Activated CD8-positive, alpha-beta memory T cell treated with anti-CD3 and anti-CD28 coated beads for 48 hours (primary cell): ENCODE data around the gene CPM.
"Not testable (repeated sequence)": the region's sequence is repeated elsewhere in the genome, so short reads cannot be mapped to it uniquely, and the experiment has no call there.

Experiments used
- DNase-seq, 3 experiments: peaks; one replicate each; pipeline ENCODE4 v3.0.0-alpha.2; 2020; ENCODE audit warnings: low read depth in 2 of 3, low spot score in 2 of 3

Gene CPM

GRCh38 chr12:68880660-68881325 lies 52.2 kb downstream of the CPM start:
- DNase-seq, result no peak

GRCh38 chr12:68878846-68879245 lies 54.1 kb downstream of the CPM start:
- DNase-seq, result no peak

- no peak for DNase-seq
These were observed 54.7 kb downstream of the CPM start for GRCh38 chr12:68878283-68878682.

- no peak for DNase-seq
These were observed 55.4 kb downstream of the CPM start for GRCh38 chr12:68877583-68877982.

- no peak for DNase-seq
These were observed 56.5 kb downstream of the CPM start for GRCh38 chr12:68876461-68876860.

DNA sequence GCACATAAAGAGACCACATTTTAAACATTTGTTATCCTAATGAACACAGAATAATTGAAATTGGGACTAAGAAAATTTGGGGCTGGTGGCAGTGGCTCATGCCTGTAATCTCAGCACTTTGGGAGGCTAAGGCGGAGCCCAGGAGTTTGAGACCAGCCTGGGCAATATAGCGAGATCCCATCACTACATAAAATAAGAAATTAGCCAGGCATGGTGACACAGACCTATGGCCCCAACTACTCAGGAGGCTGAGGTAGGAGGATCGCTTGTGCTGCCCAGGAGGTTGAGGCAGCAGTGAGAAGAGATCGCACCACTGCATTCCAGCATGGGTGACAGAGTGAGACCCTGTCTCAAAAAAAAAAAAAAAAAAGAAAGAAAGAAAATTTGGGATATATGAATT lies 59.7 kb downstream of the CPM start:
- no peak for DNase-seq

DNA sequence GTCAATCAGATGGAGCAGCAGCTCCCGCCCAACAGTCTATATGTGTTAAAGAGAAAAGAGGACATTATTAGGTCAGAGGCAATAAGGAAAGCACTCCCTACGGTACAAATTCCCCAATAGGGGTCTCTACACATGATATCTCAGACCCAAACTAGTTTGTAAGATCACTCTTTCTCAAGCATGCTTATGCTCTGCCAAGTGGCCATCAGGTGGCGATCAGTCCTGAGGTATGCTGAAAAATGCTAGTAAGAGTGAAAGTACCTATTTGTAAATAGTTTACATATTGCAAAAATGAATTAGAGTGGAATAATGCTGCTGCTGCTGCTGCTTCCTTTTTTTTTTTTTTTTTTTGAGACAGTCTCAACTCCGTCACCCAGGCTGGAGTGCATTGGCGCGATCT lies 61.0 kb downstream of the CPM start:
- no peak for DNase-seq

GRCh38 chr12:68871396-68871795 lies 61.6 kb downstream of the CPM start:
- no peak for DNase-seq

- no peak for DNase-seq
These were observed 62.5 kb downstream of the CPM start for GRCh38 chr12:68870443-68870842.

DNA sequence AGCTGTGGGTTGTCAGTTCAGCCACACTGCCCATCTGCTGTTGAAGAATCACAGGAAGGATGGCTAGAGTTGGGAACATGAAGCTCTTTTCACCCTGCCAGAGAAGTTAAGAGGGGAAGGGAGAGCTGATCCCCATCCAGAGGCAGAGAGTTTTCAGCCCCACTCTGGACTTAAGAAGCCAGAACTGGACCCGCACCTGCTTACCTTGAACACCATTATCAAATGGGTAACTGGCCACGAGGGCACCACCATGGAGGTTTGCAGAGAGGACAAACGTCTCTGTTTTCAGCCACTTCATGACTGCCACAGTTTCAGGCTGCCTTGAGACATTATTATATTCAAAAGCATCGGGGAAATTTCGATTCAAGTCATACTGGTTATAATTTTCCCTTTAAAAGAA lies 63.0 kb downstream of the CPM start:
- DNase-seq, result no peak

DNA sequence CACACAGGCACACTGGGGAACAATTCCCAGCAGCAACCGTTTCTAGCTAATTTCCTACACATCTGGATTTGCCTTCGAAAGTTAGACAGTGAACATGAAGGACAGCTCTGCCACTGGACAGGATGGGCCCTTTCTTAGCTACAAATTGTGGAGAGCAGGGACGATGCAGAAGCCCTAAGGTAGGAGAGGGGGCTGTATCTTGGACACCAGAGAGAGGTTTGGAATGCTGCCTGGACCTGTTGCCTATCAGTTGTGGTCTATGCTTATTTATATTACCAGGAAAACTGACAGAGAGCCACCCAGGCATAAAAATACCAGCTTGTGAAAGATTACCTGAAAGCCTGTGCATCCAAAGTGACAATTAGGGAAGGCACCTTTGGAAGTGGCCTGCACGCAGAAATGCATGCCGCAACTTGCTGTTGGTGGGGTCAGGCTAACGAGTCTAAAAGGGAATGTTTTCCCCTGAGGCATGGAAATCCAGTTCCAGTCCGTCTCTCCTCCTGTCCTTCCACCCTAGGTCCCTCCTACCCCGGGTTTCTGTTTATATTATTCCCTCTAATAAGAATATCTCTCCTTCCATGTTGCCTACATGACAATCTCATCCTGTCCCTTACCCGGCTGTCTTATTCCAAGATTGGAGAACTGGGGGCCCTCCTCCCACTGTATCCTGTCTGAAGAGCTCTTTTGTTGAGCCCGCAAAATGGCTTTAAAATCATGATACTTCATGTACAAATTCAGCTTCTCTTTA lies 64.8 kb downstream of the CPM start:
- DNase-seq, result no peak

DNA sequence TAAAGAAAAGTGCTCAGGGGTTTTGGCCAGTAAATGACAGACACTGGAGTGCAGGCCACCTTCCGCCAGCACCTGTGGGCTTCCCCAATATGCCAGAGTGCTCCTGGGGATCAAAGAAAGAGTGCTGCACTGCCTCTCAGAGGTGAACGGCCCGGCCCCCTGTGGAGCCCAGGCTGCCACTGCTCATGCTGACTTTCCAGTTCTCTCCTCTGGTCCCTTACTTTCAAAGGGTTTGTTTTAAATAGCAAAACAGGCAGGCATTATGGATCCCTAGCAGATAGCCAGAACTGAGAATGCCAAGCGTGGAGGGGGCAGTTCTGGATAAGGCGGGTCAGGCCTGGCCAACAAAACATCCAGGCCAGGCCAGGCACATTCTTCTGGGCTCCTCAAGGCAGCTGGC lies 65.4 kb downstream of the CPM start:
- no peak for DNase-seq

GRCh38 chr12:68866950-68867349 lies 66.0 kb downstream of the CPM start:
- DNase-seq, result no peak

DNA sequence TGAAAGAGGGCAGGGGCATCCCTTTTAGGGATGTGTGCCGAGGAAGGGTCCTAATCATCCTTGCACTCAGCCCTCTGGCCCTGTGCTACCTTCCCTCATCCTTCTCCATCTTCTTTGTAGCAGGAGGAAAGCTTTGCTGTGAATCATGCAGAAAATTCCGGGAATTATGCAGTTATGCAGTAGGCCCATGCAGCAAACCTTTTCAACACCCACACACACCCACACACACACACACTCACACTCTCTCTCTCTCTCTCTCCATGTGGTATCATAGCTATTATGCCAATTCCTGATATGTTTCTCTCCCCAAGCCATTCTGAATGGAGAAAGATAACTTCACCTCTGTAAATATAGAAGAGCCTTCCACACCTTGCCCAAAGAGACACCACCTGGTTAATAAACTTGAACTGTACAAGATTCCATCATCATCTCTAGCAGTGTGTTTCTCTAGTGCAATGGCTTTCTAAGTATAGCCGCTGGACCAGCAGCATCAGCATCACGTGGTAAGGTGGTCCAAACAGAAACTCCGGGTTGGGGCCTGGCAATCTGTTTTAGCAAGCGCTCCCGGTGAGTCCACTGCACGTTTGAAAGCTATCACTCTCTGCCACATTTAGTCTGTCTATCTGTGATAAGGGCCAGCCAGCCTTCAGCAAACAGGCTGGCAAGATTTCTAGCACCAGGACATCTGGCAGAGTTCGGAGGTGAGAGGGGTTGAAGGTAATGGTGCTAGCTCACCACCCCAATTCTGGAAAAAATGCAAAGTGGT lies 67.4 kb downstream of the CPM start:
- no peak for DNase-seq

DNA sequence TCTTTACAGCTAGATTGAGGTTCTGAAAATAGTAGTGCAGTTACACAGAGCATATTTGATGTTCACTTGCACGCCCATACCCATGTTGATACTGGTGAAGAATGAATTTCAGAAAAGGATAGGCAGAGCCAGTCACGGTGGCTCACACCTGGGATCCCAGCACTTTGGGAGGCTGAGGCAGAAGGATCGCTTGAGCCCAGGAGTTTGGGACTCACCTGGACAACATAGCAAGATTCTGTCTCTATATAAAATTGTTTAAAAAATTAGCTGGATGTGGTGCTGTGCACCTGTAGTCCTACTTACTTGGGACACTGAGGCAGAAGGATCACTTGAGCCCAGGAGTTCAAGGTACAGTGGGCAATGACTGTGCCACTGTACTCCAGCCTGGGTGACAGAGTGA lies 68.4 kb downstream of the CPM start:
- DNase-seq, result no peak

DNA sequence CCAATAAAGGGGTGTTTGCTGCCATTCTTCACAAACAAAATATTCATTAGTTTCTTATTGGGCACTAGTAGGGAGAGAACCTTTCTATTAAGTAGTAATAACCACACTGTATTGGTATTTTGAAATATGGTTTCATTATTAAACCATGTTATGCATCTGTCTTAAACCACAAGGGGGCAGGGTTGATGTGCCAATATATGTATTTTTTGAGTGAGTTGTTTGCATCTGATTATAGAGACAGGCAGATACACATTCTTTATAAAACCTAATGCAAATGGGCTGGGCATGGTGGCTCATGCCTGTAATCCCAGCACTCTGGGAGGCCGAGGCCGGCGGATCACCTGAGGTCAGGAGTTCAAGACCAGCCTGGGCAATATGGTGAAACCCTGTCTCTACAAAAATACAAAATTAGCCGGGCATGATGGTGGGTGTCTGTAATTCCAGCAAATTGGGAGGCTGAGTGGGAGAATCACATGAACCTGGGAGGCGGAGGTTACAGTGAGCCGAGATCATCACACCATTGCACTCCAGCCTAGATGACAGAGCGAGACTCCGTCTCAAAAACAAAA lies 69.0 kb downstream of the CPM start:
- not testable (repeated sequence) for DNase-seq

DNA sequence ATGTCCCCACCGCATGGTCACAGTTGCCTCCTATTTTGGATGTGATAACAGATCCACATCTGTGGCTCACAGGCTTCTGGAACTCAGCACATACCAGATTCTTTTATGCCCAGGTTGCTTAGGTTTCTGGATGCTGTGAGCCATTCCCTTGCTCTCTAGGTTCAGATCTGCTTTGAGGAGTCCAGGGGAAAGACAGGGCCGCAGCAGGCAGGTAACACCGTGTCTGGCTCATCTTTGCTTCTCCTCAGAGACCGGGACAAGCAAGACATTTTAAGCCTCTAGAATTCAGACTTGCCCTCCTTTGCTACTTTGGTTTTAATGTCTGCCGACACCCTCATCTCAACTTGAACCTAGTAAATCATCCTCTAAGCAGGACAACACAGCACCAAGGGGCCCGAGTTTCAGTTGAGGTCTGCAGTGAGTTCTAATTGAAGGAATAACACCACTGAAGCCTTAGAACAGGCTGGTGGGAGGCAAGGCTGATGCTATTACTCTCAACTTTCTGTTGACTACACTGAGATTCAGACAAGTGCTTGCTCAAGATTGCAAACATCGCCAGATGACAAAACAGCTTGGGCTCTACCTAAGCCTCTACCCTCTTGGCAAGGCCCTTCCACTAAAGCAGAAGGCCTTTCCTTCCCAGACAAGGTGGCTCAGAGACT lies 69.7 kb downstream of the CPM start:
- DNase-seq, result no peak

DNA sequence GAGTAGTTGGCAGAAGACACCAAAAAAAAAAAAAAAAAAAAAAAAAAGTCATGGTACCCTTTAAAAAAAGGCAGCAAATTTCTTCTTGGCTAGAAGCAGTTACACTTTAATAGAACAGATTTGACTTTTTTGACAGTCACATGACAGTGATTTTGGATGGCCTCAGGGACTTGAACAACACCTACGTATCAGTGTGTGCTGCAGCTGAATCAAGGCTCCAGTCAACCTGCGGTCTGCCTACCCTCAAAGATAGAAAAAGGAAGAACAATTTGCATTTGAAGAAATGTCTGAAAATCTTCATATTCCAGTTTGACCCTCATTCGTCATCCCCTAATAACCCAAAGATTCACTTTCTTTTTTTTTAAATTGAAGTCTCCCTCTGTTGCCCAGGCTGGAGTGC lies 71.1 kb downstream of the CPM start:
- DNase-seq, result no peak

DNA sequence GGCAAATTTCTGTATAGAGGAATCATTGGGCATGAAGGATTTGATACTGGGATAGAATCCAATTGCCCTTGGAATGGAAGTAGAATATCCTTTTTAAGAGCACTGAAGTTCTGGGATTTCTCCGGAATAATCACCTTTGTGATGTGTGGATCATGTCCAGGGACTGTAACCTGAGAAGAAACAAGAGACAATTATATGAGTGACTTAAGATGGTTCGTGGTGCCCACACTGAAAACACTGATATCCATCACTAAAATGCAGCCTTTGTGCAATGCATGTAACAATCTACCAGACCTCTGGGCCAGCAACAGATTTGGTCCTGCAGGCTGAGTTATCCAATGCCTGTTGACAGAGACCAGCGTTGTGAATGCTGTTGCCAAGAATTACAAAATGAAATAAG lies 76.5 kb downstream of the CPM start:
- DNase-seq, result no peak

DNA sequence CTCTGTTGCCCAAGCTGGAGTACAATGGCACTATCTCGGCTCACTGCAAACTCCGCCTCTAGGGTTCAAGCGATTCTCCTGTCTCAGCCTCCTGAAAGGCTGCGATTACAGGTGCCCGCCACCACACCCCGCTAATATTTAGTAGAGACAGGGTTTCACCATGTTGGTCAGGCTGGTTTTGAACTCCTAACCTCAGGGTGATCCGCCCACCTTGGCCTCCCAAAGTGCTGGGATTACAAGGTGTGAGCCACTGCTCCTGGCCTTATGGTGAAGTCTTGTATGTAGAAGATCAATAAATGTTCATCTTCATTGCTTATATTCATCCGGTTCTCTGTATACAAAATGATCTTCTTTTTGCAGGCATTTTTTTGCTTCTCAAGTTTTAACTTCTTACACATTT lies 77.2 kb downstream of the CPM start:
- DNase-seq, result no peak

- no peak for DNase-seq
These were observed 77.9 kb downstream of the CPM start for GRCh38 chr12:68855111-68855510.
